Endothelial cell of umbilical vein (primary cell): Measurements from ENCODE around the gene PSMA8. TPM values are rescaled to one million over a fixed set of nuclear protein-coding genes. Genes with fewer than 3 reads are reported as not detected.

Experiments
- BruUV-seq: library from RNA; stranded (reverse); fragments of 400-500 nt; replicated peaks from 2 replicates; lab custom pipeline; 2021; lab: Mats Ljungman, UMichigan
- CTCF ChIA-PET: fragments of 300-600, 350-600 bp; sonication (Branson Sonifier 250); formaldehyde crosslinking; loops from one replicate; lab custom pipeline; 2021; ENCODE audit warnings: antibody characterized with exemption, inconsistent platforms; lab: Charles Lee
- POLR2A ChIA-PET: fragments of 300-600, 350-600 bp; sonication (Branson Sonifier 250); formaldehyde crosslinking; loops from one replicate; lab custom pipeline; 2021; ENCODE audit warnings: antibody characterized with exemption, inconsistent platforms; lab: Charles Lee
- DNase-seq: peaks from one replicate; pipeline ENCODE4 v3.0.0-alpha.2; 2011; ENCODE audit warnings: low read depth, low spot score
- FAIRE-seq: peaks from 2 replicates; lab custom pipeline; 2011; peaks lifted over from hg19 to GRCh38; lab: Jason Lieb, UNC
- H2AFZ ChIP-seq: 2 replicates; pipeline ENCODE4 v1.6.0; 2012; ENCODE audit warnings: low read depth, low read length, control low read depth, inconsistent platforms
- H3K27ac ChIP-seq: 2 replicates; pipeline ENCODE4 v1.5.1; 2011; ENCODE audit warnings: low read depth, mild to moderate bottlenecking, control low read depth, low read length, moderate library complexity; ENCODE audit not compliant: insufficient read depth
- H3K27me3 ChIP-seq, 2 experiments: 2 replicates each; pipeline versions ENCODE4 v1.6.0 to v1.6.1; 2011; ENCODE audit warnings: low read length in 2 of 2, mixed read lengths in 1 of 2; ENCODE audit not compliant: control insufficient read depth in 2 of 2, insufficient read depth in 2 of 2
- H3K36me3 ChIP-seq, 2 experiments: 2 replicates in 1 of 2; 3 replicates in 1 of 2; pipeline ENCODE4 v1.5.1; 2011; ENCODE audit warnings: low read length in 2 of 2, mild to moderate bottlenecking in 1 of 2, moderate library complexity in 1 of 2; ENCODE audit not compliant: control insufficient read depth in 2 of 2, insufficient read depth in 2 of 2; ENCODE audit errors: extremely low read depth in 1 of 2
- H3K4me1 ChIP-seq: 3 replicates; pipeline ENCODE4 v1.5.1; 2011; ENCODE audit warnings: mild to moderate bottlenecking, low read length; ENCODE audit not compliant: control insufficient read depth, insufficient read depth; ENCODE audit errors: extremely low read depth
- H3K4me2 ChIP-seq: 2 replicates; pipeline ENCODE4 v1.6.1; 2011; ENCODE audit warnings: low read length, control low read depth, mixed read lengths; ENCODE audit not compliant: insufficient read depth
- H3K4me3 ChIP-seq, 3 experiments: fragments of 200-600 bp in 1 of 3; sonication (generic), shearing (Covaris generic) in 1 of 3; replicated peaks in 1 of 3; 2 replicates each; pipeline ENCODE4 v1.5.1; 2011 to 2016; ENCODE audit warnings: control low read depth in 3 of 3, low read length in 3 of 3, mild to moderate bottlenecking in 2 of 3, inconsistent platforms in 1 of 3, low read depth in 1 of 3, moderate library complexity in 1 of 3; ENCODE audit not compliant: insufficient read depth in 1 of 3
- H3K79me2 ChIP-seq: 2 replicates; pipeline ENCODE4 v1.6.0; 2012; ENCODE audit warnings: low read length, inconsistent platforms; ENCODE audit not compliant: control insufficient read depth, insufficient read depth
- H3K9ac ChIP-seq: replicated peaks from 2 replicates; pipeline ENCODE3; 2011; ENCODE audit warnings: low read length, control low read depth; ENCODE audit not compliant: insufficient read depth; ENCODE audit errors: extremely low read depth
- H3K9me1 ChIP-seq: replicated peaks from 3 replicates; pipeline ENCODE4 v1.6.0; 2011; ENCODE audit warnings: mild to moderate bottlenecking, low read length; ENCODE audit not compliant: control insufficient read depth, insufficient read depth; ENCODE audit errors: extremely low read depth
- H3K9me3 ChIP-seq: replicated peaks from 2 replicates; pipeline ENCODE4 v1.5.1; 2012; ENCODE audit warnings: low read length, inconsistent platforms; ENCODE audit not compliant: control insufficient read depth, insufficient read depth
- H4K20me1 ChIP-seq: replicated peaks from 2 replicates; pipeline ENCODE3; 2011; ENCODE audit warnings: mild to moderate bottlenecking, low read length; ENCODE audit not compliant: control insufficient read depth, insufficient read depth; ENCODE audit errors: extremely low read depth
- POLR2A ChIP-seq: IDR thresholded peaks from 2 replicates; pipeline ENCODE4 v1.6.1; 2012; ENCODE audit warnings: low read depth, mild to moderate bottlenecking, control low read depth, low read length
- dilution Hi-C: fragments of 300-500 bp; cut with MboI; formaldehyde crosslinking; loops from one replicate; pipeline ENCODE4 v1.15.0; 2019; ENCODE audit warnings: low sequenced_read_pairs; ENCODE audit not compliant: extremely low pct_ligation_motif_present
- intact Hi-C: fragments of 100-400 bp; cut with micrococcal nuclease; formaldehyde crosslinking; loops from one replicate; pipeline ENCODE4 v1.10.0; 2022
- polyA plus RNA-seq, 4 experiments: library from polyadenylated mRNA; depleted of rRNA in 3 of 4; stranded (reverse) in 3 of 4; unstranded in 1 of 4; fragments of >200 nt; gene quantifications; 2 replicates each; pipeline versions ENCODE4 v1.2.1 to v1.2.3, GENCODE V29; 2011 to 2012; ENCODE audit warnings: missing spikeins in 1 of 4
- total RNA-seq: library from RNA; stranded (reverse); gene quantifications from 2 replicates; pipeline ENCODE4 v1.2.3, GENCODE V29; 2021
- TF ChIP-seq, protein P1 (sequence below), 2 donors: IDR thresholded peaks; 1 replicate in 1 of 2; 2 replicates in 1 of 2; pipeline ENCODE4 v1.5.1; 2011; ENCODE audit warnings: low read length in 2 of 2, mild to moderate bottlenecking in 2 of 2, moderate library complexity in 2 of 2, control low read depth in 1 of 2, inconsistent platforms in 1 of 2, low read depth in 1 of 2; ENCODE audit not compliant: insufficient read depth in 1 of 2; ENCODE audit errors: extremely low read depth in 1 of 2

PSMA8 gene
- total and polyA plus RNA-seq, 2 donors (not counting 3 experiments of a cell fraction or from before 2014, with no cell fraction given), result not detected

- CTCF ChIA-PET, result no interaction called here
- BruUV-seq, result no TSS peak
- dilution Hi-C loops, result no loop called here
These were observed 51.6 kb downstream of the PSMA8 start for GRCh38 chr18:26185267-26185666.

DNA sequence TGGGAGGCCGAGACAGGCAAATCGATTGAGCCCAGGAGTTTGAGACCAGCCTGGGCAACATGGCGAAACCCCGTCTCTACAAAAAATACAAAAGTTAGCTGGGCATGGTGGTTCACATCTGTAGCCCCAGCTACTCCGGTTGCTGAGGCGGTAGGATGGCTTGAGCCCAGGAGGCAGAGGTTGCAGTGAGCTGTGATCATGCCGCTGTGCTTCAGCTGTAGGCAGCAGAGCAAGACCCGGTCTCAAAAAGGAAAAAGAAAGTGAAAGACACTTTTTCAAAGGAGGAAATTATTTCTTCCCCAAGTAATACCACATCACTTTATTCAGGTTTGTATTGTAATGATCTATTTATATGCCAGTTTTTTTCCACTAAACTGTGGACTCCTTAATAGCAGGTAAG is 56.8 kb downstream of the PSMA8 start:
- no peak overlapping the region for H3K27ac ChIP-seq
- no peak overlapping the region for H3K9ac ChIP-seq
- no peaks in the 10 kb centered on the region for H3K9me1 ChIP-seq
- POLR2A ChIA-PET, result no interaction called here
- BruUV-seq, result no TSS peak
- no peaks in the 10 kb centered on the region for H3K36me3 ChIP-seq
- no peaks in the 10 kb centered on the region for H3K4me1 ChIP-seq
- H3K9me3 ChIP-seq, result no peaks in the 10 kb centered on the region
- no peaks in the 10 kb centered on the region for H3K79me2 ChIP-seq
- intact Hi-C loops (no loop called here), dilution Hi-C loops (no loop called here)
- no peak for FAIRE-seq
- no peak overlapping the region for H3K4me3 ChIP-seq
- no peaks in the 10 kb centered on the region for H3K27me3 ChIP-seq
- DNase-seq, result no peak
- H4K20me1 ChIP-seq, result no peaks in the 10 kb centered on the region
- TF ChIP-seq POLR2A, result no peak
- H2AFZ ChIP-seq, result no peak overlapping the region
- CTCF ChIA-PET, result interaction anchor here (0.6 kb wide), 1 partner anchor 27 kb away, joined by 3 read pairs; no protein-coding TSS in a partner anchor
- no peak overlapping the region for H3K4me2 ChIP-seq

More at GRCh38 chr18:26185267-26185666, 51.6 kb downstream of the PSMA8 start:
- Histone ChIP-seq H3K9me1 (no peaks in the 10 kb centered on the region), H3K27ac (no peak overlapping the region), H4K20me1 (no peaks in the 10 kb centered on the region), H3K4me3 (no peak overlapping the region), H3K4me2 (no peak overlapping the region), H3K79me2 (no peaks in the 10 kb centered on the region), H2AFZ (no peak overlapping the region), H3K4me1 (no peaks in the 10 kb centered on the region), H3K27me3 (no peaks in the 10 kb centered on the region), H3K9me3 (no peaks in the 10 kb centered on the region), H3K36me3 (no peaks in the 10 kb centered on the region), H3K9ac (no peak overlapping the region)
- POLR2A ChIA-PET, result no interaction called here
- FAIRE-seq (no peak), DNase-seq (peak; percentile 6)
- no peak for TF ChIP-seq POLR2A
- TF ChIP-seq, protein P1, sequence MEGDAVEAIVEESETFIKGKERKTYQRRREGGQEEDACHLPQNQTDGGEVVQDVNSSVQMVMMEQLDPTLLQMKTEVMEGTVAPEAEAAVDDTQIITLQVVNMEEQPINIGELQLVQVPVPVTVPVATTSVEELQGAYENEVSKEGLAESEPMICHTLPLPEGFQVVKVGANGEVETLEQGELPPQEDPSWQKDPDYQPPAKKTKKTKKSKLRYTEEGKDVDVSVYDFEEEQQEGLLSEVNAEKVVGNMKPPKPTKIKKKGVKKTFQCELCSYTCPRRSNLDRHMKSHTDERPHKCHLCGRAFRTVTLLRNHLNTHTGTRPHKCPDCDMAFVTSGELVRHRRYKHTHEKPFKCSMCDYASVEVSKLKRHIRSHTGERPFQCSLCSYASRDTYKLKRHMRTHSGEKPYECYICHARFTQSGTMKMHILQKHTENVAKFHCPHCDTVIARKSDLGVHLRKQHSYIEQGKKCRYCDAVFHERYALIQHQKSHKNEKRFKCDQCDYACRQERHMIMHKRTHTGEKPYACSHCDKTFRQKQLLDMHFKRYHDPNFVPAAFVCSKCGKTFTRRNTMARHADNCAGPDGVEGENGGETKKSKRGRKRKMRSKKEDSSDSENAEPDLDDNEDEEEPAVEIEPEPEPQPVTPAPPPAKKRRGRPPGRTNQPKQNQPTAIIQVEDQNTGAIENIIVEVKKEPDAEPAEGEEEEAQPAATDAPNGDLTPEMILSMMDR (IDR thresholded peaks at IDR 0.05; ENCODE audit: extremely low read depth in 1 of 2, insufficient read depth in 1 of 2, low read depth in 1 of 2, low read length in 2 of 2), result peak in 1 of 2 donors; percentile 3
- intact Hi-C loops, result no loop called here
